Muscle layer of colon (tissue), 2 donors: ENCODE measurements around the gene EMC1.

Source experiments
- H3K27ac ChIP-seq: one replicate; pipeline ENCODE4 v1.7.0; 2013; ENCODE audit warnings: low read depth, mild to moderate bottlenecking, low read length, moderate library complexity
- H3K27me3 ChIP-seq, 2 donors: one replicate each; pipeline ENCODE4 v1.7.0; 2013; ENCODE audit warnings: low read length in 2 of 2, mild to moderate bottlenecking in 2 of 2; ENCODE audit not compliant: insufficient read depth in 2 of 2, control insufficient read depth in 1 of 2
- H3K36me3 ChIP-seq: one replicate; pipeline ENCODE4 v1.7.0; 2013; ENCODE audit warnings: mild to moderate bottlenecking, low read length; ENCODE audit not compliant: insufficient read depth
- H3K4me1 ChIP-seq: one replicate; pipeline ENCODE4 v1.7.0; 2013; ENCODE audit warnings: mild to moderate bottlenecking, low read length; ENCODE audit not compliant: insufficient read depth
- H3K4me3 ChIP-seq, 2 donors: one replicate each; pipeline ENCODE4 v1.7.0; 2013; ENCODE audit warnings: low read length in 2 of 2, low read depth in 1 of 2, mild to moderate bottlenecking in 1 of 2, moderate library complexity in 1 of 2
- H3K9ac ChIP-seq: one replicate; pipeline ENCODE4 v1.7.0; 2013; ENCODE audit warnings: low read length
- H3K9me3 ChIP-seq: one replicate; pipeline ENCODE4 v1.7.0; 2013; ENCODE audit warnings: mild to moderate bottlenecking, low read length
- donor health status: abdominal sarcoma.
- donor health status: Adenocarcinoma of cecum.

The EMC1 gene

GRCh38 chr1:19177811-19178210 is 73.5 kb downstream of the EMC1 start:
- Histone ChIP-seq H3K4me3 (no peak overlapping the region), H3K9ac (no peak overlapping the region), H3K36me3 (peaks cover 86% of the 10 kb centered on the region), H3K27ac (no peak overlapping the region), H3K4me1 (no peaks in the 10 kb centered on the region), H3K27me3 (no peaks in the 10 kb centered on the region), H3K9me3 (no peaks in the 10 kb centered on the region)

- H3K27ac ChIP-seq: no peak overlapping the region
- H3K27me3 ChIP-seq: no peaks in the 10 kb centered on the region
- no peak overlapping the region for H3K9ac ChIP-seq
- no peaks in the 10 kb centered on the region for H3K9me3 ChIP-seq
- peaks cover 91% of the 10 kb centered on the region for H3K36me3 ChIP-seq
- H3K4me1 ChIP-seq: peaks cover 7% of the 10 kb centered on the region
- no peak overlapping the region for H3K4me3 ChIP-seq
Observed at GRCh38 chr1:19169642-19170041, 81.7 kb downstream of the EMC1 start.

GRCh38 chr1:19167140-19167539 is 84.2 kb downstream of the EMC1 start:
- Histone ChIP-seq H3K27me3 (no peaks in the 10 kb centered on the region), H3K9me3 (no peaks in the 10 kb centered on the region), H3K4me3 (no peak overlapping the region), H3K27ac (no peak overlapping the region), H3K36me3 (peaks cover 93% of the 10 kb centered on the region), H3K9ac (no peak overlapping the region), H3K4me1 (peaks cover 7% of the 10 kb centered on the region)

GRCh38 chr1:19166066-19166465 is 85.3 kb downstream of the EMC1 start:
- peaks cover 95% of the 10 kb centered on the region for H3K36me3 ChIP-seq
- peaks cover 7% of the 10 kb centered on the region for H3K4me1 ChIP-seq

More at GRCh38 chr1:19166066-19166465, 85.3 kb downstream of the EMC1 start:
- no peaks in the 10 kb centered on the region for H3K27me3 ChIP-seq
- no peak overlapping the region for H3K27ac ChIP-seq
- H3K4me3 ChIP-seq: no peak overlapping the region
- H3K9me3 ChIP-seq: no peaks in the 10 kb centered on the region
- no peak overlapping the region for H3K9ac ChIP-seq
